ENCODE measurements around the gene POLR1G.
"Not testable (repeated sequence)": the region's sequence is repeated elsewhere in the genome, so short reads cannot be mapped to it uniquely, and the experiment has no call there.

The POLR1G gene

GRCh38 chr19:45423033-45423588 lies 16.7 kb downstream of the POLR1G start:
- Mint-ChIP-seq H3K4me3 (peak overlapping the region; percentile 94), H3K9me3 (no peaks in the 10 kb centered on the region), H3K27me3 (ENCODE audit: low read depth) (peaks cover 4% of the 10 kb centered on the region), H3K4me1 (ENCODE audit: low read depth) (peaks cover 45% of the 10 kb centered on the region), H3K27ac (peak overlapping the region; percentile 93), H3K36me3 (ENCODE audit: low read depth) (peaks cover 24% of the 10 kb centered on the region)

GRCh38 chr19:45423589-45424190 lies 17.2 kb downstream of the POLR1G start, which contains the start of gene ERCC1:
Gene ERCC1 (minus strand): TSS chr19:45423917. CDS start chr19:45423374, 543 bp downstream.
- peaks cover 22% of the 10 kb centered on the region for H3K36me3 Mint-ChIP-seq (ENCODE audit: low read depth)
- H3K27ac Mint-ChIP-seq: peak within 1 kb of the TSS; percentile 93
- no peaks in the 10 kb centered on the region for H3K9me3 Mint-ChIP-seq
- H3K4me1 Mint-ChIP-seq (ENCODE audit: low read depth): peaks cover 46% of the 10 kb centered on the region
- H3K4me3 Mint-ChIP-seq: peak within 1 kb of the TSS; percentile 94
- H3K27me3 Mint-ChIP-seq (ENCODE audit: low read depth): peaks cover 8% of the 10 kb centered on the region

GRCh38 chr19:45424191-45425058 lies 18.0 kb downstream of the POLR1G start:
- Mint-ChIP-seq H3K27ac (peak overlapping the region; percentile 93), H3K36me3 (ENCODE audit: low read depth) (peaks cover 20% of the 10 kb centered on the region), H3K27me3 (ENCODE audit: low read depth) (peaks cover 14% of the 10 kb centered on the region), H3K4me3 (peak overlapping the region; percentile 94), H3K4me1 (ENCODE audit: low read depth) (peaks cover 42% of the 10 kb centered on the region), H3K9me3 (no peaks in the 10 kb centered on the region)

GRCh38 chr19:45428384-45429231 lies 22.2 kb downstream of the POLR1G start:
- Mint-ChIP-seq H3K27ac (no peak overlapping the region), H3K4me1 (ENCODE audit: low read depth) (peaks cover 22% of the 10 kb centered on the region), H3K4me3 (peak overlapping the region; percentile 68), H3K27me3 (ENCODE audit: low read depth) (peaks cover 19% of the 10 kb centered on the region), H3K9me3 (no peaks in the 10 kb centered on the region), H3K36me3 (ENCODE audit: low read depth) (no peaks in the 10 kb centered on the region)

- peaks cover 12% of the 10 kb centered on the region for H3K4me1 Mint-ChIP-seq (ENCODE audit: low read depth)
- not testable (repeated sequence) for H3K36me3 Mint-ChIP-seq (ENCODE audit: low read depth); H3K9me3 Mint-ChIP-seq; H3K4me3 Mint-ChIP-seq; H3K27ac Mint-ChIP-seq
- H3K27me3 Mint-ChIP-seq (ENCODE audit: low read depth): peaks cover 19% of the 10 kb centered on the region
These were observed 23.5 kb downstream of the POLR1G start for GRCh38 chr19:45429896-45430295.

- H3K36me3 Mint-ChIP-seq (ENCODE audit: low read depth); H3K4me1 Mint-ChIP-seq (ENCODE audit: low read depth); H3K9me3 Mint-ChIP-seq; H3K4me3 Mint-ChIP-seq; H3K27ac Mint-ChIP-seq: not testable (repeated sequence)
- H3K27me3 Mint-ChIP-seq (ENCODE audit: low read depth): peaks cover 19% of the 10 kb centered on the region
These were observed 24.6 kb downstream of the POLR1G start for GRCh38 chr19:45431008-45431407.

GRCh38 chr19:45432543-45432942 lies 26.1 kb downstream of the POLR1G start:
- not testable (repeated sequence) for H3K4me3 Mint-ChIP-seq; H3K9me3 Mint-ChIP-seq; H3K27ac Mint-ChIP-seq; H3K4me1 Mint-ChIP-seq (ENCODE audit: low read depth); H3K36me3 Mint-ChIP-seq (ENCODE audit: low read depth)
- peaks cover 19% of the 10 kb centered on the region for H3K27me3 Mint-ChIP-seq (ENCODE audit: low read depth)

GRCh38 chr19:45437328-45437727 lies 30.9 kb downstream of the POLR1G start:
- no peaks in the 10 kb centered on the region for H3K36me3 Mint-ChIP-seq (ENCODE audit: low read depth)
- no peak overlapping the region for H3K4me3 Mint-ChIP-seq
- no peak overlapping the region for H3K27ac Mint-ChIP-seq
- H3K4me1 Mint-ChIP-seq (ENCODE audit: low read depth): peaks cover 10% of the 10 kb centered on the region
- no peaks in the 10 kb centered on the region for H3K27me3 Mint-ChIP-seq (ENCODE audit: low read depth)
- H3K9me3 Mint-ChIP-seq: no peaks in the 10 kb centered on the region

- H3K36me3 Mint-ChIP-seq (ENCODE audit: low read depth): no peaks in the 10 kb centered on the region
- H3K4me1 Mint-ChIP-seq (ENCODE audit: low read depth): peaks cover 23% of the 10 kb centered on the region
- H3K4me3 Mint-ChIP-seq: no peak overlapping the region
- H3K9me3 Mint-ChIP-seq: no peaks in the 10 kb centered on the region
- H3K27ac Mint-ChIP-seq: no peak overlapping the region
- H3K27me3 Mint-ChIP-seq (ENCODE audit: low read depth): no peaks in the 10 kb centered on the region
These were observed 32.7 kb downstream of the POLR1G start for GRCh38 chr19:45439190-45439568.

GRCh38 chr19:45439569-45440258 lies 33.3 kb downstream of the POLR1G start:
- no peaks in the 10 kb centered on the region for H3K9me3 Mint-ChIP-seq
- H3K4me1 Mint-ChIP-seq (ENCODE audit: low read depth): peaks cover 23% of the 10 kb centered on the region
- H3K36me3 Mint-ChIP-seq (ENCODE audit: low read depth): no peaks in the 10 kb centered on the region
- H3K27ac Mint-ChIP-seq: peak overlapping the region; percentile 80
- peak overlapping the region; percentile 72 for H3K4me3 Mint-ChIP-seq
- no peaks in the 10 kb centered on the region for H3K27me3 Mint-ChIP-seq (ENCODE audit: low read depth)

- H3K9me3 Mint-ChIP-seq: no peaks in the 10 kb centered on the region
- H3K36me3 Mint-ChIP-seq (ENCODE audit: low read depth): no peaks in the 10 kb centered on the region
- H3K4me1 Mint-ChIP-seq (ENCODE audit: low read depth): peaks cover 23% of the 10 kb centered on the region
These were observed 33.8 kb downstream of the POLR1G start for GRCh38 chr19:45440259-45440638.

GRCh38 chr19:45440873-45441654 lies 34.6 kb downstream of the POLR1G start:
- H3K27me3 Mint-ChIP-seq (ENCODE audit: low read depth): no peaks in the 10 kb centered on the region
- H3K9me3 Mint-ChIP-seq: no peaks in the 10 kb centered on the region
- H3K4me1 Mint-ChIP-seq (ENCODE audit: low read depth): peaks cover 23% of the 10 kb centered on the region
- peak overlapping the region; percentile 72 for H3K4me3 Mint-ChIP-seq
- no peaks in the 10 kb centered on the region for H3K36me3 Mint-ChIP-seq (ENCODE audit: low read depth)
- H3K27ac Mint-ChIP-seq: peak overlapping the region; percentile 80

More at GRCh38 chr19:45440259-45440638, 33.8 kb downstream of the POLR1G start:
- H3K27me3 Mint-ChIP-seq (ENCODE audit: low read depth): no peaks in the 10 kb centered on the region
- peak overlapping the region; percentile 80 for H3K27ac Mint-ChIP-seq
- H3K4me3 Mint-ChIP-seq: peak overlapping the region; percentile 72

GRCh38 chr19:45442408-45442777 lies 35.9 kb downstream of the POLR1G start:
- H3K4me3 Mint-ChIP-seq: peak overlapping the region; percentile 63
- H3K36me3 Mint-ChIP-seq (ENCODE audit: low read depth): no peaks in the 10 kb centered on the region
- no peak overlapping the region for H3K27ac Mint-ChIP-seq
- no peaks in the 10 kb centered on the region for H3K9me3 Mint-ChIP-seq
- peaks cover 25% of the 10 kb centered on the region for H3K4me1 Mint-ChIP-seq (ENCODE audit: low read depth)
- no peaks in the 10 kb centered on the region for H3K27me3 Mint-ChIP-seq (ENCODE audit: low read depth)

Data from T-helper 1 cell treated with Interleukin-12 subunit alpha and Interleukin-12 subunit beta and Interleukin-4 antibody, amounts not matched to agents 30 μg/mL and 1 μg/mL, for 36 hours (primary cell).